Measurements from ENCODE around the gene SELENBP1. TPM values are rescaled to one million over a fixed set of nuclear protein-coding genes. Genes with fewer than 3 reads are reported as not detected.

Gene SELENBP1
- total RNA-seq = 74.6 TPM

- H3K9ac ChIP-seq (ENCODE audit: low read depth in 1 of 3, low read length in 3 of 3) = peak within 1 kb of the TSS; percentile 77 to 88 (median 86)
- H3K4me1 ChIP-seq (ENCODE audit: control insufficient read depth in 3 of 3, insufficient read depth in 3 of 3, low read length in 3 of 3) = peaks cover 48 to 52% (median 52%) of the 10 kb centered on the region in 3 donors
- no peaks in the 10 kb centered on the region for H3K9me3 ChIP-seq (ENCODE audit: control insufficient read depth in 3 of 3, low read length in 3 of 3)
- H3K27ac ChIP-seq (ENCODE audit: low read depth, low read length) = peak within 1 kb of the TSS; percentile 49
- H3K36me3 ChIP-seq (ENCODE audit: control insufficient read depth in 3 of 3, insufficient read depth in 3 of 3, low read length in 3 of 3) = peaks cover 3 to 6% (median 6%) of the 10 kb centered on the region in 3 donors
- no peaks in the 10 kb centered on the region for H3K27me3 ChIP-seq (ENCODE audit: control insufficient read depth in 3 of 3, insufficient read depth in 3 of 3, low read length in 3 of 3)
- H3K4me3 ChIP-seq (ENCODE audit: low read length in 3 of 3) = peak within 1 kb of the TSS; percentile 68 to 87 (median 80)
These were observed at the start of gene SELENBP1 for GRCh38 chr1:151372058-151372934. Gene SELENBP1, minus strand, starts transcription at chr1:151372705. Its CDS starts 64 bp downstream, at chr1:151372641.

- H3K4me3 ChIP-seq (ENCODE audit: low read length in 3 of 3) = no peak overlapping the region
- H3K27me3 ChIP-seq (ENCODE audit: control insufficient read depth in 3 of 3, insufficient read depth in 3 of 3, low read length in 3 of 3) = no peaks in the 10 kb centered on the region
- H3K9ac ChIP-seq (ENCODE audit: low read depth in 1 of 3, low read length in 3 of 3) = no peak overlapping the region
- H3K4me1 ChIP-seq (ENCODE audit: control insufficient read depth in 3 of 3, insufficient read depth in 3 of 3, low read length in 3 of 3) = peaks cover 0 to 1% (median under 1%) of the 10 kb centered on the region in 3 donors
- H3K9me3 ChIP-seq (ENCODE audit: control insufficient read depth in 3 of 3, low read length in 3 of 3) = no peaks in the 10 kb centered on the region
- peaks cover 39 to 56% (median 54%) of the 10 kb centered on the region in 3 donors for H3K36me3 ChIP-seq (ENCODE audit: control insufficient read depth in 3 of 3, insufficient read depth in 3 of 3, low read length in 3 of 3)
- H3K27ac ChIP-seq (ENCODE audit: low read depth, low read length) = no peak overlapping the region
These were observed 47.3 kb upstream of the SELENBP1 start for GRCh38 chr1:151419819-151420218.

GRCh38 chr1:151418081-151418480, 45.6 kb upstream of the SELENBP1 start:
- H3K36me3 ChIP-seq (ENCODE audit: control insufficient read depth in 3 of 3, insufficient read depth in 3 of 3, low read length in 3 of 3) = peaks cover 34 to 48% (median 46%) of the 10 kb centered on the region in 3 donors
- no peaks in the 10 kb centered on the region for H3K9me3 ChIP-seq (ENCODE audit: control insufficient read depth in 3 of 3, low read length in 3 of 3)
- no peak overlapping the region for H3K9ac ChIP-seq (ENCODE audit: low read depth in 1 of 3, low read length in 3 of 3)
- H3K4me3 ChIP-seq (ENCODE audit: low read length in 3 of 3) = no peak overlapping the region
- no peak overlapping the region for H3K27ac ChIP-seq (ENCODE audit: low read depth, low read length)
- no peaks in the 10 kb centered on the region for H3K4me1 ChIP-seq (ENCODE audit: control insufficient read depth in 3 of 3, insufficient read depth in 3 of 3, low read length in 3 of 3)
- no peaks in the 10 kb centered on the region for H3K27me3 ChIP-seq (ENCODE audit: control insufficient read depth in 3 of 3, insufficient read depth in 3 of 3, low read length in 3 of 3)

GRCh38 chr1:151416231-151416630, 43.7 kb upstream of the SELENBP1 start:
- Histone ChIP-seq H3K9ac (ENCODE audit: low read depth in 1 of 3, low read length in 3 of 3) (no peak overlapping the region), H3K9me3 (ENCODE audit: control insufficient read depth in 3 of 3, low read length in 3 of 3) (no peaks in the 10 kb centered on the region), H3K4me1 (ENCODE audit: control insufficient read depth in 3 of 3, insufficient read depth in 3 of 3, low read length in 3 of 3) (no peaks in the 10 kb centered on the region), H3K4me3 (ENCODE audit: low read length in 3 of 3) (no peak overlapping the region), H3K36me3 (ENCODE audit: control insufficient read depth in 3 of 3, insufficient read depth in 3 of 3, low read length in 3 of 3) (peaks cover 31 to 47% (median 45%) of the 10 kb centered on the region in 3 donors), H3K27me3 (ENCODE audit: control insufficient read depth in 3 of 3, insufficient read depth in 3 of 3, low read length in 3 of 3) (no peaks in the 10 kb centered on the region), H3K27ac (ENCODE audit: low read depth, low read length) (no peak overlapping the region)

GRCh38 chr1:151411884-151412283, 39.4 kb upstream of the SELENBP1 start:
- H3K4me3 ChIP-seq (ENCODE audit: low read length in 3 of 3) = no peak overlapping the region
- no peaks in the 10 kb centered on the region for H3K4me1 ChIP-seq (ENCODE audit: control insufficient read depth in 3 of 3, insufficient read depth in 3 of 3, low read length in 3 of 3)
- H3K36me3 ChIP-seq (ENCODE audit: control insufficient read depth in 3 of 3, insufficient read depth in 3 of 3, low read length in 3 of 3) = peaks cover 47 to 76% (median 67%) of the 10 kb centered on the region in 3 donors
- no peak overlapping the region for H3K27ac ChIP-seq (ENCODE audit: low read depth, low read length)
- H3K9ac ChIP-seq (ENCODE audit: low read depth in 1 of 3, low read length in 3 of 3) = no peak overlapping the region
- H3K9me3 ChIP-seq (ENCODE audit: control insufficient read depth in 3 of 3, low read length in 3 of 3) = no peaks in the 10 kb centered on the region
- H3K27me3 ChIP-seq (ENCODE audit: control insufficient read depth in 3 of 3, insufficient read depth in 3 of 3, low read length in 3 of 3) = no peaks in the 10 kb centered on the region

GRCh38 chr1:151408891-151409290, 36.4 kb upstream of the SELENBP1 start:
- Histone ChIP-seq H3K9me3 (ENCODE audit: control insufficient read depth in 3 of 3, low read length in 3 of 3) (no peaks in the 10 kb centered on the region), H3K4me3 (ENCODE audit: low read length in 3 of 3) (no peak overlapping the region), H3K27ac (ENCODE audit: low read depth, low read length) (no peak overlapping the region), H3K36me3 (ENCODE audit: control insufficient read depth in 3 of 3, insufficient read depth in 3 of 3, low read length in 3 of 3) (peaks cover 56 to 84% (median 79%) of the 10 kb centered on the region in 3 donors), H3K27me3 (ENCODE audit: control insufficient read depth in 3 of 3, insufficient read depth in 3 of 3, low read length in 3 of 3) (no peaks in the 10 kb centered on the region), H3K4me1 (ENCODE audit: control insufficient read depth in 3 of 3, insufficient read depth in 3 of 3, low read length in 3 of 3) (no peaks in the 10 kb centered on the region), H3K9ac (ENCODE audit: low read depth in 1 of 3, low read length in 3 of 3) (peak overlapping the region in 1 of 3 donors; percentile 3)

GRCh38 chr1:151407304-151407703, 34.8 kb upstream of the SELENBP1 start:
- no peak overlapping the region for H3K9ac ChIP-seq (ENCODE audit: low read depth in 1 of 3, low read length in 3 of 3)
- no peaks in the 10 kb centered on the region for H3K9me3 ChIP-seq (ENCODE audit: control insufficient read depth in 3 of 3, low read length in 3 of 3)
- no peaks in the 10 kb centered on the region for H3K4me1 ChIP-seq (ENCODE audit: control insufficient read depth in 3 of 3, insufficient read depth in 3 of 3, low read length in 3 of 3)
- peaks cover 58 to 90% (median 75%) of the 10 kb centered on the region in 3 donors for H3K36me3 ChIP-seq (ENCODE audit: control insufficient read depth in 3 of 3, insufficient read depth in 3 of 3, low read length in 3 of 3)
- no peak overlapping the region for H3K27ac ChIP-seq (ENCODE audit: low read depth, low read length)
- no peaks in the 10 kb centered on the region for H3K27me3 ChIP-seq (ENCODE audit: control insufficient read depth in 3 of 3, insufficient read depth in 3 of 3, low read length in 3 of 3)
- H3K4me3 ChIP-seq (ENCODE audit: low read length in 3 of 3) = no peak overlapping the region

GRCh38 chr1:151406176-151406575, 33.7 kb upstream of the SELENBP1 start:
- H3K9ac ChIP-seq (ENCODE audit: low read depth in 1 of 3, low read length in 3 of 3) = no peak overlapping the region
- H3K4me1 ChIP-seq (ENCODE audit: control insufficient read depth in 3 of 3, insufficient read depth in 3 of 3, low read length in 3 of 3) = peaks cover 2 to 3% (median 2%) of the 10 kb centered on the region in 3 donors
- no peak overlapping the region for H3K4me3 ChIP-seq (ENCODE audit: low read length in 3 of 3)
- H3K9me3 ChIP-seq (ENCODE audit: control insufficient read depth in 3 of 3, low read length in 3 of 3) = no peaks in the 10 kb centered on the region
- H3K27me3 ChIP-seq (ENCODE audit: control insufficient read depth in 3 of 3, insufficient read depth in 3 of 3, low read length in 3 of 3) = no peaks in the 10 kb centered on the region
- H3K36me3 ChIP-seq (ENCODE audit: control insufficient read depth in 3 of 3, insufficient read depth in 3 of 3, low read length in 3 of 3) = peaks cover 63 to 90% (median 76%) of the 10 kb centered on the region in 3 donors
- no peak overlapping the region for H3K27ac ChIP-seq (ENCODE audit: low read depth, low read length)

GRCh38 chr1:151405187-151405951, 32.9 kb upstream of the SELENBP1 start:
- Histone ChIP-seq H3K36me3 (ENCODE audit: control insufficient read depth in 3 of 3, insufficient read depth in 3 of 3, low read length in 3 of 3) (peaks cover 65 to 90% (median 76%) of the 10 kb centered on the region in 3 donors), H3K9ac (ENCODE audit: low read depth in 1 of 3, low read length in 3 of 3) (no peak overlapping the region), H3K27ac (ENCODE audit: low read depth, low read length) (no peak overlapping the region)

More at GRCh38 chr1:151405187-151405951, 32.9 kb upstream of the SELENBP1 start:
- Histone ChIP-seq H3K9me3 (ENCODE audit: control insufficient read depth in 3 of 3, low read length in 3 of 3) (no peaks in the 10 kb centered on the region), H3K27me3 (ENCODE audit: control insufficient read depth in 3 of 3, insufficient read depth in 3 of 3, low read length in 3 of 3) (no peaks in the 10 kb centered on the region), H3K4me3 (ENCODE audit: low read length in 3 of 3) (no peak overlapping the region), H3K4me1 (ENCODE audit: control insufficient read depth in 3 of 3, insufficient read depth in 3 of 3, low read length in 3 of 3) (peaks cover 9 to 10% (median 10%) of the 10 kb centered on the region in 3 donors)
